AG09309 (cell line): Measurements from ENCODE around the gene C11orf87.
A peak's percentile ranks its signal among the peaks of the same experiment; 100 is the strongest.

Experiments
- DNase-seq: peaks from one replicate; pipeline ENCODE4 v3.0.0-alpha.2; 2010; ENCODE audit warnings: low read depth
- H3K4me3 ChIP-seq: 2 replicates; pipeline ENCODE4 v1.5.1; 2011; ENCODE audit warnings: mild to moderate bottlenecking, low read depth, low read length, moderate library complexity; ENCODE audit not compliant: control insufficient read depth
- TF ChIP-seq, protein P1 (sequence below): IDR thresholded peaks from 2 replicates; pipeline ENCODE4 v1.5.1; 2011; ENCODE audit warnings: mild to moderate bottlenecking, low read depth, low read length, inconsistent platforms; ENCODE audit not compliant: insufficient read depth, control insufficient read depth; ENCODE audit errors: missing control alignments

C11orf87 gene

DNA sequence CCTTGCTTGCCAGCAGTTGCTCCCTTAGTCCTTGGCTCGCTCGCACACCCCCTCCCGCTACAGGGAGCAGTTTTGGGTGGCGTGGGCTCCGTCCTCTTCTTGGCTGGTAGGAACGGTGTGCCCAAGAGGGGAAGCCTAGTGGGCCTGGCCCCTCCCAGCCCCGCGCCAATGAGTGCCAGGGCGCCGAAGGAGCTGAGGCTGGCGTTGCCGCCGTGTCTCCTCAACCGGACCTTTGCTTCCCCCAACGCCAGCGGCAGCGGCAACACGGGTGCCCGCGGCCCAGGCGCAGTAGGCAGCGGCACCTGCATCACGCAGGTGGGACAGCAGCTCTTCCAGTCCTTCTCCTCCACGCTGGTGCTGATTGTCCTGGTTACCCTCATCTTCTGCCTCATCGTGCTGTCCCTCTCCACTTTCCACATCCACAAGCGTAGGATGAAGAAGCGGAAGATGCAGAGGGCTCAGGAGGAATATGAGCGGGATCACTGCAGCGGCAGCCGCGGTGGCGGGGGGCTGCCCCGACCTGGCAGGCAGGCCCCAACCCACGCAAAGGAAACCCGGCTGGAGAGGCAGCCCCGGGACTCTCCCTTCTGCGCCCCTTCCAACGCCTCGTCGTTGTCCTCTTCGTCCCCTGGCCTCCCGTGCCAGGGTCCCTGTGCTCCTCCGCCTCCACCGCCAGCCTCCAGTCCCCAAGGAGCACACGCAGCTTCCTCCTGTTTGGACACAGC, 1.6 kb downstream of the C11orf87 start:
- DNase-seq = no peak
- peak overlapping the region; percentile 63 for H3K4me3 ChIP-seq
- TF ChIP-seq, protein P1, sequence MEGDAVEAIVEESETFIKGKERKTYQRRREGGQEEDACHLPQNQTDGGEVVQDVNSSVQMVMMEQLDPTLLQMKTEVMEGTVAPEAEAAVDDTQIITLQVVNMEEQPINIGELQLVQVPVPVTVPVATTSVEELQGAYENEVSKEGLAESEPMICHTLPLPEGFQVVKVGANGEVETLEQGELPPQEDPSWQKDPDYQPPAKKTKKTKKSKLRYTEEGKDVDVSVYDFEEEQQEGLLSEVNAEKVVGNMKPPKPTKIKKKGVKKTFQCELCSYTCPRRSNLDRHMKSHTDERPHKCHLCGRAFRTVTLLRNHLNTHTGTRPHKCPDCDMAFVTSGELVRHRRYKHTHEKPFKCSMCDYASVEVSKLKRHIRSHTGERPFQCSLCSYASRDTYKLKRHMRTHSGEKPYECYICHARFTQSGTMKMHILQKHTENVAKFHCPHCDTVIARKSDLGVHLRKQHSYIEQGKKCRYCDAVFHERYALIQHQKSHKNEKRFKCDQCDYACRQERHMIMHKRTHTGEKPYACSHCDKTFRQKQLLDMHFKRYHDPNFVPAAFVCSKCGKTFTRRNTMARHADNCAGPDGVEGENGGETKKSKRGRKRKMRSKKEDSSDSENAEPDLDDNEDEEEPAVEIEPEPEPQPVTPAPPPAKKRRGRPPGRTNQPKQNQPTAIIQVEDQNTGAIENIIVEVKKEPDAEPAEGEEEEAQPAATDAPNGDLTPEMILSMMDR = no peak

DNA sequence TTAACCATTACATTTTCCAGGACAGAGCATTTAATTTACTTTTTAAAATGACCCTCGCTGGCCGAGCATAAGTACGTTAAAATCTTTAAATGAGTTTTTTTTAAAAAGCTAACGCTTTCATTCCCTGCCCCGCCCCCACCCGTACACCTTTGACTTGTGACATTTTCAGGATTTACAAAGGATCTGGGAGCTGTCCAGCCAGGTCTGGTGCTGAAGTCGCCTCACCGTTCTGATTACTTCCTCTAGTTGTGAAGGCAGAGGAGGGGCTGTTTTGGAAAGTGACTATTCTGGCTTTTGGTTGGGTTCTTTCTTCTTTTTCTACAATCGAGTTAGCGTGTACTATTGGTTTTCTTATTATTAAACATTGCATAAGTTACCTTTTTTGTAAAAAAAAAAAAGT, 2.9 kb downstream of the C11orf87 start:
- H3K4me3 ChIP-seq = no peak overlapping the region
- TF ChIP-seq, protein P1 = no peak
- no peak for DNase-seq

DNA sequence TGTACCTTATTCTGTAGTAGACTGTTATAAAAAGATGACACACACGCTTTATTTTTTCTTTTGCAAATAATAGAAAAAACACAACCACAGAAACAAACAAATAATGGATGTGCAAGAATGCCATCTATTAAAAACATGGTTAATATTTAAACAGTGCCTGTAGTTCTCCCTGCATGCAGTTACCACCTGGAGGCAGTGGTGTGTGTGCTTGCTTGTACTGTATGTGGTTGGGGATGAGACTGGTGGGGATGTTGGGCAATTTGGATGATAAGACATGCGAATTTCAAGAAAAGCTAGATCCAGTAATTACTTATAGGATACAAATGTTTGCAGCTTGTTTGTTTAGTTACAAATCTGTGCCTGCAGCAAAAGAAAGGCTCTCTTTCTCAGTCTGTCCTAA, 3.6 kb downstream of the C11orf87 start:
- DNase-seq = no peak
- no peak overlapping the region for H3K4me3 ChIP-seq
- TF ChIP-seq, protein P1 = peak; percentile 42

DNA sequence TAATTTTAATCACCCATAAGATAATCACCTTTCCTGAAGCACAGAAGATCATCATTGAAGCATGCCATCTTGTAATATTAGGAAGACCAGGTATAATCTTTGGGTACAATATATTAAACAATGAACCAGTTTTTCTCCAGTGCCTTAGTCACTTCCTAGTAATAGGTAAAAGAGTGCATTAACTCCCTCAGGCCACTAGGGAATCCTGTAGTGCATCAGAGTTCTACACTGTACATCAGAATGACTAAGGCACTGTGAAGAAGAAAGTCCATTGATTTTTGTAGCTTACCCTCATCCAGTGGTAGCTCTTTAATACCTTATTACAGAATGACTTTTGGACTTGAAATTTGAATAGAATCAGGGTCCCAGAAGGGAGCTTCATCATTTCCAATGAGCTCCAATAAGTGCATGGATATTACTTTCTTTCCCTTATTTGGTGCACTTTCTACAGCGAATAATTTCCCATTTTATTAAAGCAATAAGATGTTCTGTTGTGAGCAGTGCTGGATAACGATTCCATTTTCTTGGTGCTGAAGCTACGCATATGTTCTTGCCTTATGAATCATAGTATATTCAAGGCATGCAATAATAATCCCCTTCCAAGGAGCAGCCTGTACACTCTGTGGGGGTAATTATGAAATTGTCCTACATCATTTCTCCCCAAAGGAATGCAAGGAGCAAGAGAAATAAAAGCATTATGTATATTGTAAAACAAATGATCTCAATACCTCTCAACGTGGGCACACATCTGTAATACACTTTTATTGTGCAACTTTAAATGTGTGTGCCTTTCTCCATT, 4.7 kb downstream of the C11orf87 start:
- no peak for DNase-seq
- H3K4me3 ChIP-seq = no peak overlapping the region
- TF ChIP-seq, protein P1 = peak; percentile 43

DNA sequence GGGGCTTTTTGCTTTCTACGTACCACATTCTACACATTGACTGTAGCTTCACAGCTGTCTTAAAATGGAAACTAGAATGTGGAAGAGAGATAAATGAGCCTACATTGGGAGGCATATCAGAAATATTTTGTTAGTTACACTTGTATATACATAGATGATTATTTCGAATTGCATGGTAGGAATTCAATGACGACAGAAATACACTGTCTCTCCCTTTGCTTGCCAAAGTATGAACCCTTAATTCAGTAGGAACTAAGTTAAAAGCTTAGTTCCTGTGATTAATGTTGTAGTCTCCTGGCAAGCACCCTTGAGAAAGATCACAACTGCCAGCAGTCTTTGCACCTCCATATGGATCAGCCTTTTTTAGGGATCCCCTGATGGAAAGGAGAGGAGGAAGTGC, 10.1 kb downstream of the C11orf87 start:
- no peak overlapping the region for H3K4me3 ChIP-seq
- TF ChIP-seq, protein P1 = no peak

DNA sequence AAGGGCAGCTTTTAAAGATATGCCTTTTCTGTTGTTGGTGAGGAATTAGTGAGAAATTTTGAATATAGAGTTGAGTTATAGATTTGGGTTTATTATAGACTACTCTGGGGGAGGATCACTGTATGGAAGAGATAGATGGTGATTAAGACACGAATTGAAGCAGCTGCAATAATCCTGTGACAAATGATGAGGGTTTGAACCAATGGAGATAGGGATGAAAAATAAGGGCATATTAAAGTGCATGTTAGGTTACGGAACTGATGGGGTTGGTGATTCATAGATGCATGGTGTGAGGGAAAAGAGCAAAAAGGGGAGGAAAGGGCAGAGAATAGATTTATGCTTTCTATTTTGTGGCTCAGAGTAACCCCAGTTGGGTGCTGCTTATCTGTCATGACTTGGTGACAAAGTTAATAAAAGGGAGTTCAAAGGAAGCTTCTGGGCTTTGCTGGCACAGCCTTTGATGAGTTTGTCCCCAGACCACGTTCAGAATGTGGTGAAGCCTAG, 11.8 kb downstream of the C11orf87 start:
- DNase-seq = no peak
- no peak overlapping the region for H3K4me3 ChIP-seq
- TF ChIP-seq, protein P1 = no peak

More for the DNA sequence above, 10.1 kb downstream of the C11orf87 start:
- DNase-seq = no peak
